Panc1 (cell line): Measurements from ENCODE around the gene GLTP. TPM values are rescaled to one million over a fixed set of nuclear protein-coding genes. Genes with fewer than 3 reads are reported as not detected.

Source experiments
- ATAC-seq: fragments of 200-7000 bp; cut with Tn5 transposase; 2 replicates; pipeline ENCODE4 v1.9.1; 2020; ENCODE audit warnings: mild to moderate bottlenecking, moderate library complexity
- BruUV-seq: library from RNA; stranded (reverse); fragments of 400-500 nt; replicated peaks from 2 replicates; lab custom pipeline; 2021; lab: Mats Ljungman, UMichigan
- CTCF ChIA-PET: fragments of 300-600 bp; sonication (Branson Sonifier 250); formaldehyde crosslinking; loops from one replicate; lab custom pipeline; 2022; ENCODE audit warnings: antibody characterized with exemption; lab: Charles Lee
- POLR2A ChIA-PET: fragments of 300-600 bp; sonication (Branson Sonifier 250); formaldehyde crosslinking; loops from one replicate; lab custom pipeline; 2022; ENCODE audit warnings: antibody characterized with exemption; lab: Charles Lee
- DNase-seq: peaks from one replicate; pipeline ENCODE4 v3.0.0-alpha.2; 2010; ENCODE audit warnings: low read depth, low spot score
- H3K27ac ChIP-seq: 2 replicates; pipeline ENCODE4 v1.5.1; 2011; ENCODE audit warnings: mild to moderate bottlenecking, low read length, inconsistent platforms
- H3K27me3 ChIP-seq: fragments of 200-500 bp; sonication (Bioruptor generic); 2 replicates; pipeline ENCODE4 v1.6.0; 2014; ENCODE audit warnings: low read length, inconsistent platforms; ENCODE audit not compliant: control insufficient read depth, insufficient read depth
- H3K36me3 ChIP-seq: fragments of 200-500 bp; sonication (Bioruptor generic); 2 replicates; pipeline ENCODE4 v1.5.1; 2014; ENCODE audit warnings: inconsistent platforms, mild to moderate bottlenecking, low read length, moderate library complexity; ENCODE audit not compliant: control insufficient read depth, insufficient read depth
- H3K4me1 ChIP-seq: 2 replicates; pipeline ENCODE4 v1.5.1; 2011; ENCODE audit warnings: inconsistent platforms, mild to moderate bottlenecking, low read length, moderate library complexity; ENCODE audit not compliant: control insufficient read depth, insufficient read depth
- H3K4me3 ChIP-seq, 2 experiments: 2 replicates each; pipeline ENCODE4 v1.5.1; 2011 to 2012; ENCODE audit warnings: low read depth in 2 of 2, low read length in 2 of 2, mild to moderate bottlenecking in 2 of 2, inconsistent platforms in 1 of 2, moderate library complexity in 1 of 2
- H3K9me3 ChIP-seq: fragments of 200-500 bp; sonication (Bioruptor generic); 2 replicates; pipeline ENCODE4 v1.5.1; 2014; ENCODE audit warnings: low read depth, mild to moderate bottlenecking, inconsistent platforms, low read length, moderate library complexity; ENCODE audit not compliant: control insufficient read depth, insufficient read depth
- CTCF ChIP-seq: fragments of 450-650 bp; IDR thresholded peaks from 2 replicates; pipeline ENCODE4 v1.5.1; 2017; ENCODE audit warnings: mild to moderate bottlenecking
- POLR2AphosphoS5 ChIP-seq: IDR thresholded peaks from 2 replicates; pipeline ENCODE4 v1.6.1; 2012; ENCODE audit warnings: mild to moderate bottlenecking, low read depth, low read length, moderate library complexity
- REST ChIP-seq, 2 experiments: IDR thresholded peaks; 2 replicates each; pipeline ENCODE4 v1.6.1; 2011 to 2012; ENCODE audit warnings: low read depth in 2 of 2, control low read depth in 1 of 2, low read length in 1 of 2, mild to moderate bottlenecking in 1 of 2, moderate library complexity in 1 of 2; ENCODE audit not compliant: insufficient read depth in 1 of 2
- SIN3A ChIP-seq: IDR thresholded peaks from 2 replicates; pipeline ENCODE4 v1.6.1; 2012; ENCODE audit warnings: low read depth, mild to moderate bottlenecking, low read length, moderate library complexity, borderline replicate concordance; ENCODE audit not compliant: insufficient read depth
- TCF7L2 ChIP-seq: IDR thresholded peaks from 2 replicates; pipeline ENCODE4 v1.6.1; 2011; ENCODE audit warnings: mild to moderate bottlenecking, low read depth, low read length, inconsistent platforms
- in situ Hi-C: cut with HindIII; loops from 2 replicates; pipeline ENCODE4 v1.10.0; 2016; ENCODE audit warnings: low sequenced_read_pairs, low pct_unique_long_range_greater_than_20kb
- intact Hi-C: fragments of 100-400 bp; cut with micrococcal nuclease; formaldehyde crosslinking; loops from one replicate; pipeline ENCODE4 v1.10.0; 2022; ENCODE audit not compliant: unreplicated experiment
- total RNA-seq: library from RNA; stranded (reverse); gene quantifications from one replicate; pipeline ENCODE4 v1.2.1, GENCODE V29; 2021; ENCODE audit not compliant: unreplicated experiment

Gene GLTP
- total RNA-seq, 1 experiment from 2014 or later, result 24.8 TPM

- Histone ChIP-seq H3K27ac (no peak overlapping the region), H3K36me3 (no peaks in the 10 kb centered on the region), H3K27me3 (no peaks in the 10 kb centered on the region), H3K4me3 (no peak overlapping the region), H3K4me1 (no peaks in the 10 kb centered on the region), H3K9me3 (no peaks in the 10 kb centered on the region)
- ATAC-seq, result no peak
- TF ChIP-seq SIN3A (no peak), TCF7L2 (no peak), CTCF (no peak), POLR2AphosphoS5 (no peak), REST (IDR thresholded peaks at IDR 0.05; ENCODE audit: insufficient read depth in 1 of 2, low read depth in 2 of 2, low read length in 1 of 2) (no peak)
- DNase-seq, result no peak
- ChIA-PET POLR2A (no interaction called here), CTCF (no interaction called here)
- in situ Hi-C loops, result no loop called here
- intact Hi-C loops, result no loop called here
- no TSS peak for BruUV-seq
Observed at GRCh38 chr12:109870648-109871047, 9.7 kb downstream of the GLTP start.

- no TSS peak for BruUV-seq
- in situ Hi-C loops, result no loop called here
- intact Hi-C loops, result no loop called here
- ChIA-PET CTCF (no interaction called here), POLR2A (no interaction called here)
- Histone ChIP-seq H3K36me3 (no peaks in the 10 kb centered on the region), H3K9me3 (no peaks in the 10 kb centered on the region), H3K4me3 (no peak overlapping the region), H3K27me3 (no peaks in the 10 kb centered on the region), H3K4me1 (no peaks in the 10 kb centered on the region), H3K27ac (no peak overlapping the region)
- ATAC-seq, result no peak
- DNase-seq, result no peak
- no peak for TF ChIP-seq TCF7L2
Observed at GRCh38 chr12:109868182-109869051, 11.9 kb downstream of the GLTP start.

GRCh38 chr12:109864916-109865315 lies 15.4 kb downstream of the GLTP start:
- Histone ChIP-seq H3K9me3 (no peaks in the 10 kb centered on the region), H3K27me3 (no peaks in the 10 kb centered on the region), H3K27ac (no peak overlapping the region), H3K4me1 (no peaks in the 10 kb centered on the region), H3K4me3 (no peak overlapping the region), H3K36me3 (no peaks in the 10 kb centered on the region)
- DNase-seq (no peak), ATAC-seq (no peak)
- TF ChIP-seq CTCF, result no peak
- TF ChIP-seq SIN3A, result no peak
- no peak for TF ChIP-seq POLR2AphosphoS5
- TF ChIP-seq REST (IDR thresholded peaks at IDR 0.05; ENCODE audit: insufficient read depth in 1 of 2, low read depth in 2 of 2, low read length in 1 of 2), result no peak
- TF ChIP-seq TCF7L2, result no peak
- intact Hi-C loops (no loop called here), in situ Hi-C loops (no loop called here)
- BruUV-seq, result no TSS peak
- ChIA-PET CTCF (no interaction called here), POLR2A (no interaction called here)
